T47D (cell line): ENCODE results near the gene MYB.
A peak's percentile ranks its signal among the peaks of the same experiment; 100 is the strongest.
"Not testable (repeated sequence)": the region's sequence is repeated elsewhere in the genome, so short reads cannot be mapped to it uniquely, and the experiment has no call there.

Experiments used
- DNase-seq, 2 experiments: peaks; one replicate each; pipeline versions ENCODE4 v3.0.0 to v3.0.0-alpha.2; 2011 to 2012; ENCODE audit warnings: low read depth in 1 of 2, low spot score in 1 of 2
- JUND ChIP-seq: IDR thresholded peaks from 2 replicates; pipeline ENCODE4 v1.6.1; 2012; ENCODE audit warnings: low read depth
- in situ Hi-C: cut with HindIII; loops from 2 replicates; pipeline ENCODE4 v1.10.0; 2016; ENCODE audit warnings: low sequenced_read_pairs, low pct_unique_long_range_greater_than_20kb

The MYB gene

DNA sequence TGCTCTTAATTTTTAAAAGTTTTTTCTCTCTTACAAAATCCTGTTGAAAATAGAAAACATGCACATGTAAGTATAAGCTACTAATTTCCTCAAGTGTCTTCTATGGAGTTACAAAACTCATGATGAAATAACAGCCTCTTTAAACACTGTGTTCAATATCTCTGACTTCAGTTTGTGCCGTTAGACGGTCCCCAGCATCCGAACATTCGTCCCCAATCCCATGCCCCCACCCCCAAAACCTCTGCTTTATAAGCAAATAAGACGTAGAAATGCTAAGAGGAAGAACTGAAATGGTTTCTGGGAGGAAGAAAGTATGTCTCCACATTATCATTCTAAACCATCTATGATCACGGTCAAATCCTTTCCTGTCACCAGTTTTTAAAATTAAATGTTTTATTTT lies 31.7 kb upstream of the MYB start:
- TF ChIP-seq JUND = no peak
- DNase-seq = no peak
- in situ Hi-C loops = no loop called here

DNA sequence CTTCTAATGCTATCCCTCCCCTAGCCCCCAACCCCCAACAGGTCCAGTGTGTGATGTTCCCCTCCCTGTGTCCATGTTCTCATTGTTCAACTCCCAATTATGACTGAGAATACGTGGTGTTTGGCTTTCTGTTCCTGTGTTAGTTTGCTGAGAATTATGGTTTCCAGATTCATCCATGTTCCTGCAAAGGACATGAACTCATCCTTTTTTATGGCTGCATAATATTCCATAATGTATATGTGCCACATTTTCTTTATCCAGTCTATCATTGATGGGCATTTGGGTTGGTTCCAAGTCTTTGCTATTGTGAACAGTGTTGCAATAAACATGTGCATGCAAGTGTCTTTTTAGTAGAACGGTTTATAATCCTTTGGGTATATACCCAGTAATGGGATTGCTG lies 30.6 kb upstream of the MYB start:
- DNase-seq, in situ Hi-C loops: not testable (repeated sequence)

DNA sequence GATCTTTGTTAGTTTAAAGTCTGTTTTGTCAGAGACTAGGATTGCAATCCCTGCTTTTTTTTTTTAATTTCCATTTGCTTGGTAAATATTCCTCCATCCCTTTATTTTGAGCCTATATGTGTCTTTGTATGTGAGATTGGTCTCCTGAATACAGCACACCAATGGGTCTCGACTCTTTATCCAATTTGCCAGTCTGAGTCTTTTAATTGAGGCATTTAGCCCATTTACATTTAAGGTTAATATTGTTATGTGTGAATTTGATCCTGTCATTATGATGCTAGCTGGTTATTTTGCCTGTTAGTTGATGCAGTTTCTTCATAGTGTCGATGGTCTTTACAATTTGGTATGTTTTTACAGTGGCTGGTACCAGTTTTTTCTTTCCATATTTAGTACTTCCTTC lies 27.0 kb upstream of the MYB start:
- DNase-seq, in situ Hi-C loops: not testable (repeated sequence)

DNA sequence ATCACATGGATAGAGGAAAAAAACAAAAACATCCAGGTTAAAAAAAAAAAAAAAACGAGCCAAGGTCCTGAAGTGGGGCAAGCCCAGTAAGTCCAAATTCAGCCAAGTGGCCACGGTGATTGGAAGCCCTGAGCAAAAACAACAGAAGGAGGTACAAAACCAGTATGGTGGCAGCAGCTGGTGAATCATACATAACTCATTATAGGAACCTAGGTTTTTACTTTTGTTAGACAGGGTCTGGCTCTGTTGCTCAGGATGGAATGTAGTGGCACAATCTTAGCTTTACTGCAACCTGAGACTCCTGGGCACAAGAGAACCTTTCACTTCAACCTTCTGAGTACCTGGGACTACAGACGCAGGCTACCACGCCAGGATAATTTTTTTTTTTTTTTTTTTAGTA lies 22.7 kb upstream of the MYB start:
- in situ Hi-C loops = no loop called here
- no peak for TF ChIP-seq JUND
- DNase-seq = no peak

DNA sequence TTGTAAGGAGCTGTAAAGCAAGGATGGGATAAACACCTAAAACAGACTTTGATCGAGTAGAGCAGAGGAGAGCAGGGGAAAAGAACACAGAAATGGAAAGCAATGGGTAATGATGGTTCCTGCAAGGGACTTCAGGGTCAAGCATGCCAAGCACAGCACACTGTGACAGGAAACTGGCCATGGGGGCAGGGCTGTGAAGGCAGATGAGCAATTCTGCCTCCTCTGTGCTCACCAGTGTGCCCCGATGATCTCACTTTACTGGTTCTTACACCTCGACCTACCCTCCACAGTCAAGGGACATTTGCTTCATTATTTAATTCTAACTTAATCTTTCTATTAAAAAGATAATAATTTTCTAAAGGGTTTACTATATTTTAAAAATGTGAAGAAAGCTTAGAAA lies 21.6 kb upstream of the MYB start:
- in situ Hi-C loops = no loop called here
- no peak for DNase-seq
- TF ChIP-seq JUND = no peak

DNA sequence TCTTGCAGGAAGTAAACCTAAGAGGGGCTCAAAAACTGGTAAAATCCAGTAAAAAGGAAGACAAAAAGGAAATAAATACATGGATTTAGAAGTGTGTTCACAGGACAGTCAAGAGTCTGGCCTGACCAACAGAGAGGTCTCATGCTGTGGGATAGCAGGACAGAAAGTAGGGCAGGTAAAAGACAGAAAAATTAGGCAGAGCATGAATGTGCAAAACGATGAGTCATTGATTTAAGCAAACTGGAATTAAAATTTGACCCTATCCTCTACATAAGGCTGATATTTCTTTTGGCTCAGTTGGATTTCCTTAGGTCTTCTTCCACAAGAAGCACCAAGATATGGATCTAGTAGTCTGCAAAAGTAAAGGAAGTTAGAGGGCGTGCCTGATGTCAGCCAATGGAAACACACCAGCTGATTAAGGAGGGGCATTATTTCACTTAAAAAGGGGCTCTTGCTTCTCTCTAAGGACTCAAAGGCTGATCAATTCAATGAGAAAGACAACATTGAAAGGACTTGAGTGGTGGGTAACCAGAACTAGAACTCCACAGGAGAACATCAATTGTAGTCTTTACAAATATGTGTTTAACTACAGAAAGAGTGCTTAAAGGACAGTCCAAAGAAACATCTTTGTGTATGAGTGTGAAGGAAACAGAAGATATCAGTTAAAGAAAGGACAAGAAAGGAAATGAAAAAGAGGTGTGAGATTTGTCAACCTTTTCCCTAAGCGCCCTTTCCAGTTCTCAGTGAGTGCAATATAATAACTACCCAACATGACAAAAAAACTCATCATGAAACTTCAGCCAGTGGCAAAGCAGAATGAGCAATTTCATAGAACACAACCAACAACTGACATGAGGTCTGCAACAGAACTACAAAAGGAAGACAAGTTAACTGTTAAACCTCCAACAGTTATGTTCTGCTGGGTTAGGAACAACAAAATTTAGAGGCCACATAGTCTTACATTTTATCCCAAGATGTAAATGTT lies 19.4 kb upstream of the MYB start:
- in situ Hi-C loops = no loop called here
- TF ChIP-seq JUND = no peak
- DNase-seq = no peak

DNA sequence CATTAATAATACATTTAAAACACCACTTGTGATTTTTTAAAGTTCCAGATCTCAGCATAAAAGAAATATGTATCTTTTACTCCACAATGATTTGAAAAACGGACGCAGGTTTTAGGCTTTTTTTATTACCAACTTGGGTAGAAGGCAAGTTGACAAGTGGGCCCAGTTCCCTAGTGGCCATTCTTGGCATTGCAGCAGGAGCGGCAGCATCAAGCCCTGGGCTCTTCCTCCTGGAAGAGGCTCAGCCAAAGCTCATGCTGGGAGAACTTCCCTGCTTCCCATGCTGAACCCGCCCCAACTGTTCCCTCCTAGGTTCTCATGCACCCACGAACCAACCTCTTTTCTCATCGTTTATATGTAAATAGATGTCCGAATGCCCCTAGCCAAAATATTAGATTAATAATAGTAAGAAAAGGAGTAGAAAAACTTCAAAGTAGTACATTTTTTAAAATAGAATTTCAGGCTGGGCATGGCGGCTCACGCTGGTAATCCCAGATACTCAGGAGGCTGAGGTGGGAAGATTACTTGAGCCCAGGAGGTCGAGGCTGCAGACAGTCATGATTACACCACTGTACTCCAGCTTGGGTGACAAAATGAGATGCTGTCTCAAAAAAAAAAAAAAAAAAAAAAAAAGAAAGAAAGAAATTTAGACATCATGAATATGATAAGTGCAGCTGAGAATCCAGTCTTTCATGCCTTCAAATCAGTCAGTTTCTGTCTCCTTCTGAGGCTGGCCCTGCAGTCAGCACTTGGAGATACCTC lies 18.2 kb upstream of the MYB start:
- no peak for TF ChIP-seq JUND
- in situ Hi-C loops = no loop called here
- DNase-seq = peak in 1 of 2 experiments; percentile 65

DNA sequence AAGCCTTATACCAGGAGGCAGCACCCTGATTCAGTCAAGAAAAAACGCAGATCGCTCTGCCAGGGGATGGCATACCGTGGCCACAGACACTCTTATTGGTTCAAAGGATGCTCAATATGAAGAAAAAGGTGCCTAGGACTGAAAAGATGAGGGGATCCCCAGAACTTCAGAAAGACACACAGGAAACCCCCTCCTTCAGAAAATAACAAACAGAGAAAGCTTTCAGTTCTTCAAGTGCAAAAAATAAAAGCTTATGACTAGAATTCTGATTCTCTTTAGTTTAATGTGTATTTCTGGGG lies 17.7 kb upstream of the MYB start:
- no peak for DNase-seq
- TF ChIP-seq JUND = no peak
- in situ Hi-C loops = no loop called here

DNA sequence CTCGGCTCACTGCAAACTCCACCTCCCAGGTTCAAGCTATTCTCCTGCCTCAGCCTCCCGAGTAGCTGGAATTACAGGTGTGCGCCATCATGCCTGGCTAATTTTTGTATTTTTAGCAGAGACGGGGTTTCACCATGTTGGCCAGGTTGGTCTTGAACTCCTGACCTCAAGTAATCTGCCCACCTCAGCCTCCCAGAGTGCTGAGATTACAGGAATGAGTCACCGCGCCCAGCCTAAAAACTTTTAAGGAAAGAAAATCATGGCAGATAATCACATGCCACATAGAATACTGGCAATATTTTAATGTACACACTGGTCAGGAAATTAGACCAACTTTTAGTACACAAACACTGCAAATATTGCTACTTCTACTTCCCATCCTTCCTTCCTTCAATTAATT lies 16.7 kb upstream of the MYB start:
- in situ Hi-C loops, DNase-seq: not testable (repeated sequence)

DNA sequence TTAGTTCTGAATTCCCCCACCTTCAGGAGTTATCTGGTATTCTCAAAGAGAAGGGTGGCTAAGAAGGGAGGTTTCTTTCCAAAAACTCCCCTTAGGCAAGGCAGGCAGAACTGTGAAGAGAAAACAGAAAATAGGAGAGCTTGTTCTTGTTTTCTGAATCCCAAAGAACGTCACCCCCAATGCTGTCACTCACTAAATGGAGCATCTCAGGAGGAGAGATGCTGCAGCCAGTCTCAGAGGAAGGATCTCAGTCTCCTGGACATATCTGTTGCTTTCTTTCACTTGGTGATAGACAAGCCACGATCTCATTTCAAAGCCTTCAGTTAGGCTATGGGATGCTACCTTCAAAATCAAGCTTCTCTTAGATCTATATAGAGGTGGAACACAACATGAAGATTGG lies 16.1 kb upstream of the MYB start:
- no peak for DNase-seq
- in situ Hi-C loops = no loop called here
- TF ChIP-seq JUND = no peak

DNA sequence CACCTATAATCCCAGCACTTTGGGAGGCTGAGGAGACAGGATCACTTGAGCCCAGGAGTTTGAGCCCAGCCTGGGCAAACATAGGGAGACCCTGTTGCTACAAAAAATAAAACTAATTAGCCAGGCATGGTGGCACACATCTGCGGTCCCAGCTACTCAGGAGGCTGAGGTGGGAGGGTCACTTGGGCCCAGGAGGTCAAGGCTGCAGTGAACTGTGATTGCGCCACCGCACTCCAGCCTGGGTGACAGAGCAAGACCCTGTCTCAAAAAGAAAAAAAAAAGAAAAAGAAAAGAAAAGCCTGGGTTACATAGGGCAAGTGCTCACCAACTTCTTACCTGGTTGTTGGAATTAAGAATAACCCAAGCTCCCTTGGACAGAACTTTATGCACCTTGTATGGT lies 14.6 kb upstream of the MYB start:
- no peak for DNase-seq
- in situ Hi-C loops = no loop called here
- TF ChIP-seq JUND = no peak

DNA sequence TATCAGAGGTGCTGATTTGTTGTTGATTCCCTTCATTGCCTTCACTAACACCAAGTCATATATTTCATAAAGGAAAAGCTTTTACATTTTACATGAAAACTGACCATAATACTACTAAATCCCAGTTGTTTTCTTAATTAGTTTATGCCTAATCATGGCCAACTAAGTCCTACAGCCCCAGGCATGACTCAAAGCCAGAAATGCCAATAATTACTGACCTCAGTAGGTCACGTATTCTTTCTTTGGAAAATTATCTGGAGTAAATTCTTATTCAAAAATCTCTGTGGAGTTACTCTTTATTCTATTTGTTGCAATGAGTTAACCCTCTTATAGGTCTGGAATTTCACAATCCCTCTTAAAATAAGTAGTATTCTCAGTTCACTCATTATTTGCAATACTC lies 13.5 kb upstream of the MYB start:
- in situ Hi-C loops = no loop called here
- no peak for TF ChIP-seq JUND
- DNase-seq = no peak

DNA sequence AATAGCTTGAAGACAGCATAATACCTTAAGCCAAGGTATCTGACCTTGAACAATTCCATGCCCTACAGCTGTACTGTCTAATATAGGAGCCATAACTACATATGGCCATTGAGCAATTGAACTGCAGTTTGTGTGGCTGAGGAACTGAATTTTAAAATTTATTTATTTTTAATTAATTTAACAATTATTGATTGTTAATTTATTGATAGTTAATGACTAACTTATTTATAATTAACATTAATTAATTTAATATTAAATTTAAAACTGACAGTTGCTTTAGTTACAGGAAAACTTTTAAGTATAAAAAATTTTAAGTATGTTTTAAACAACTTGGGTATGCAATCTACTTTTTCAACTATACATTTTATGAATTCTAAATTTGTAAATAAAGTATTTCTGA lies 12.3 kb upstream of the MYB start:
- no peak for TF ChIP-seq JUND
- DNase-seq = no peak
- in situ Hi-C loops = no loop called here

DNA sequence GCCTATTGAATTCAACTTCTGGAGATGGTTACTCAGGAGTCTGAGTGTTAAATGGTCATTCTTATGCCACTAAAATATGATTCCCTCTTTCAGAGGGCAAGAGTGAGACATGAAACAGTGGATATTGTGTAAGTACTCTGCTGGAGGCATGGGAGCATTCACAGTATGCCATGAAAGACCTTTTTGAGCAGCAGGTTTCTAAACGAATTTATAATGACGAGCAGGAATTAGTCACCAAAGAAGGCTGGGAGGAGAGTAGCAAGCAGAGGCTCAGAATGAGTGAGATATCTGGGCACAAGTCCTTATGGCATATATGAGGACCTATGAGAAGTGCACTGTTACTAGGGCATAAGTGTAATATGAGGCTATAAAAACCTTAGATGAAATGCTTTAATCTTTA lies 10.9 kb upstream of the MYB start:
- no peak for TF ChIP-seq JUND
- no peak for DNase-seq
- in situ Hi-C loops = no loop called here
